Mesodermal cell (in vitro differentiated cells): Measurements from ENCODE around the gene CISH.

Source experiments
- H3K27ac ChIP-seq: 2 replicates; pipeline ENCODE4 v1.7.0; 2013; ENCODE audit warnings: mild to moderate bottlenecking, low read depth, low read length, moderate library complexity; ENCODE audit not compliant: severe bottlenecking
- H3K36me3 ChIP-seq: 2 replicates; pipeline ENCODE4 v1.7.1; 2013; ENCODE audit warnings: mild to moderate bottlenecking, low read length, moderate library complexity; ENCODE audit not compliant: control insufficient read depth, insufficient read depth
- H3K4me1 ChIP-seq: one replicate; pipeline ENCODE4 v1.7.1; 2013; ENCODE audit warnings: mild to moderate bottlenecking, low read length; ENCODE audit not compliant: insufficient read depth, control insufficient read depth, poor library complexity, severe bottlenecking
- H3K4me3 ChIP-seq: 2 replicates; pipeline ENCODE4 v1.7.0; 2013; ENCODE audit warnings: low read length, control low read depth, mild to moderate bottlenecking; ENCODE audit not compliant: insufficient read depth, poor library complexity, severe bottlenecking; ENCODE audit errors: extremely low read depth
- H3K9me3 ChIP-seq: 2 replicates; pipeline ENCODE4 v1.7.1; 2013; ENCODE audit warnings: mild to moderate bottlenecking, low read length, moderate library complexity; ENCODE audit not compliant: control insufficient read depth
- WGBS, 2 experiments: methylation state at CpG; one replicate each; pipeline ENCODE4 v1.1.5; 2013; ENCODE audit warnings: missing lambda C conversion rate in 2 of 2; ENCODE audit not compliant: insufficient coverage in 2 of 2; 5-methylcytosine and 5-hydroxymethylcytosine counted together

The CISH gene

GRCh38 chr3:50568947-50569749 is 42.4 kb downstream of the CISH start, which contains the start of gene HEMK1:
TSS of gene HEMK1 (plus strand) at chr3:50569522. CDS start at chr3:50571105, 1,583 bp downstream.
- 0% methylated on average over 41 of the region's 55 CpGs for WGBS, 2 experiments
- Histone ChIP-seq H3K4me3 (peak within 1 kb of the TSS; percentile 90), H3K27ac (peak within 1 kb of the TSS; percentile 84), H3K9me3 (no peaks in the 10 kb centered on the region), H3K36me3 (peaks cover 3% of the 10 kb centered on the region), H3K4me1 (peaks cover 5% of the 10 kb centered on the region)

GRCh38 chr3:50567386-50568167 is 44.0 kb downstream of the CISH start, which contains the start of gene C3orf18:
TSS of gene C3orf18 (minus strand) at chr3:50567747. CDS start at chr3:50565699, 2,048 bp downstream.
- H3K4me3 ChIP-seq = peak within 1 kb of the TSS; percentile 90
- 6 to 7% methylated on average over 36 to 37 of the region's 53 CpGs for WGBS, 2 experiments
- H3K4me1 ChIP-seq = peaks cover 5% of the 10 kb centered on the region
- no peak within 1 kb of the TSS for H3K27ac ChIP-seq
- H3K36me3 ChIP-seq = no peaks in the 10 kb centered on the region
- H3K9me3 ChIP-seq = no peaks in the 10 kb centered on the region

GRCh38 chr3:50567011-50567385 is 44.6 kb downstream of the CISH start:
- Histone ChIP-seq H3K36me3 (no peaks in the 10 kb centered on the region), H3K27ac (no peak overlapping the region), H3K4me3 (peak overlapping the region; percentile 53), H3K9me3 (no peaks in the 10 kb centered on the region), H3K4me1 (peaks cover 5% of the 10 kb centered on the region)
- 37 to 41% methylated on average over 5 to 9 of the region's 11 CpGs for WGBS, 2 experiments

- Histone ChIP-seq H3K36me3 (no peaks in the 10 kb centered on the region), H3K4me3 (no peak overlapping the region), H3K4me1 (peaks cover 5% of the 10 kb centered on the region), H3K27ac (no peak overlapping the region), H3K9me3 (no peaks in the 10 kb centered on the region)
- WGBS, 2 experiments = 82 to 92% methylated on average over 1 of the region's 1 CpG
Observed at GRCh38 chr3:50564321-50564720, 47.3 kb downstream of the CISH start.

- 86 to 91% methylated on average over 2 of the region's 2 CpGs for WGBS, 2 experiments
- Histone ChIP-seq H3K9me3 (no peaks in the 10 kb centered on the region), H3K27ac (no peak overlapping the region), H3K4me1 (peaks cover 5% of the 10 kb centered on the region), H3K36me3 (no peaks in the 10 kb centered on the region), H3K4me3 (no peak overlapping the region)
Observed at GRCh38 chr3:50563867-50564266, 47.7 kb downstream of the CISH start.

- Histone ChIP-seq H3K4me1 (peaks cover 5% of the 10 kb centered on the region), H3K4me3 (no peak overlapping the region), H3K27ac (no peak overlapping the region), H3K36me3 (no peaks in the 10 kb centered on the region), H3K9me3 (no peaks in the 10 kb centered on the region)
- 82 to 85% methylated on average over 1 to 2 of the region's 2 CpGs for WGBS, 2 experiments
Observed at GRCh38 chr3:50562861-50563260, 48.7 kb downstream of the CISH start.

- no peaks in the 10 kb centered on the region for H3K36me3 ChIP-seq
- H3K4me1 ChIP-seq = no peaks in the 10 kb centered on the region
- no peak overlapping the region for H3K4me3 ChIP-seq
- H3K9me3 ChIP-seq = no peaks in the 10 kb centered on the region
- H3K27ac ChIP-seq = no peak overlapping the region
Observed at GRCh38 chr3:50559702-50560101, 51.9 kb downstream of the CISH start.

GRCh38 chr3:50557915-50558314 is 53.7 kb downstream of the CISH start:
- Histone ChIP-seq H3K4me1 (no peaks in the 10 kb centered on the region), H3K27ac (no peak overlapping the region), H3K4me3 (no peak overlapping the region), H3K36me3 (no peaks in the 10 kb centered on the region), H3K9me3 (no peaks in the 10 kb centered on the region)
- WGBS, 2 experiments = 76 to 87% methylated on average over 5 to 7 of the region's 7 CpGs

GRCh38 chr3:50557106-50557505 is 54.5 kb downstream of the CISH start:
- no peak overlapping the region for H3K4me3 ChIP-seq
- 70 to 86% methylated on average over 3 to 4 of the region's 8 CpGs for WGBS, 2 experiments

More at GRCh38 chr3:50557106-50557505, 54.5 kb downstream of the CISH start:
- H3K27ac ChIP-seq = no peak overlapping the region
- no peaks in the 10 kb centered on the region for H3K36me3 ChIP-seq
- H3K4me1 ChIP-seq = no peaks in the 10 kb centered on the region
- no peaks in the 10 kb centered on the region for H3K9me3 ChIP-seq
